Pons (tissue), 1 donor: ENCODE measurements around the gene ADAMTSL1.

ENCODE experiments used
- DNase-seq: peaks from one replicate; pipeline ENCODE4 v3.0.0-alpha.2; 2016; ENCODE audit warnings: low spot score

ADAMTSL1 gene

DNA sequence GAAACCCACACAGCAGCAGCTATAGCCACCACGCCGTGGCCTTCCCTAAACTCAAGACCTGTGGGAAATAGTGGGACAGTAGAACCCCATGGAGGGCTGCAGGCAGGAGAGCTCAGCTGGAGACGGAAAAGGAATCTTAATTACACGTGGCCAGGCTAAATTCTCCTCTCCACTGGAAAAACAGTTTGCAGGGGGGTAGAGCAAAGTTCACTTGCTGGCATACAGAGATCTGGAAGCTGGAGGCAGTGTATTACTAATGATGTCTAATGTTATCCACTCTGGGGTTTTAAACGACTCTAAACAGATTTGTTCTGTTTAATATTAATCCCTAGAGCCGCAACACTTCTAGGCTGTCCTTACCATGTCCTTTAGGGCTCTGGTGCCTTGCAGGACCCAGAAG, 302.0 kb downstream of the ADAMTSL1 start:
- no peak for DNase-seq

DNA sequence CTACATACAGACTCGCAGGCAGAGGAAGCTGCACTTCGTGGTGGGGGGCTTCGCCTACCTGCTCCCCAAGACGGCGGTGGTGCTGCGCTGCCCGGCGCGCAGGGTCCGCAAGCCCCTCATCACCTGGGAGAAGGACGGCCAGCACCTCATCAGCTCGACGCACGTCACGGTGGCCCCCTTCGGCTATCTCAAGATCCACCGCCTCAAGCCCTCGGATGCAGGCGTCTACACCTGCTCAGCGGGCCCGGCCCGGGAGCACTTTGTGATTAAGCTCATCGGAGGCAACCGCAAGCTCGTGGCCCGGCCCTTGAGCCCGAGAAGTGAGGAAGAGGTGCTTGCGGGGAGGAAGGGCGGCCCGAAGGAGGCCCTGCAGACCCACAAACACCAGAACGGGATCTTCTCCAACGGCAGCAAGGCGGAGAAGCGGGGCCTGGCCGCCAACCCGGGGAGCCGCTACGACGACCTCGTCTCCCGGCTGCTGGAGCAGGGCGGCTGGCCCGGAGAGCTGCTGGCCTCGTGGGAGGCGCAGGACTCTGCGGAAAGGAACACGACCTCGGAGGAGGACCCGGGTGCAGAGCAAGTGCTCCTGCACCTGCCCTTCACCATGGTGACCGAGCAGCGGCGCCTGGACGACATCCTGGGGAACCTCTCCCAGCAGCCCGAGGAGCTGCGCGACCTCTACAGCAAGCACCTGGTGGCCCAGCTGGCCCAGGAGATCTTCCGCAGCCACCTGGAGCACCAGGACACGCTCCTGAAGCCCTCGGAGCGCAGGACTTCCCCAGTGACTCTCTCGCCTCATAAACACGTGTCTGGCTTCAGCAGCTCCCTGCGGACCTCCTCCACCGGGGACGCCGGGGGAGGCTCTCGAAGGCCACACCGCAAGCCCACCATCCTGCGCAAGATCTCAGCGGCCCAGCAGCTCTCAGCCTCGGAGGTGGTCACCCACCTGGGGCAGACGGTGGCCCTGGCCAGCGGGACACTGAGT, 303.2 kb downstream of the ADAMTSL1 start:
- no peak for DNase-seq

DNA sequence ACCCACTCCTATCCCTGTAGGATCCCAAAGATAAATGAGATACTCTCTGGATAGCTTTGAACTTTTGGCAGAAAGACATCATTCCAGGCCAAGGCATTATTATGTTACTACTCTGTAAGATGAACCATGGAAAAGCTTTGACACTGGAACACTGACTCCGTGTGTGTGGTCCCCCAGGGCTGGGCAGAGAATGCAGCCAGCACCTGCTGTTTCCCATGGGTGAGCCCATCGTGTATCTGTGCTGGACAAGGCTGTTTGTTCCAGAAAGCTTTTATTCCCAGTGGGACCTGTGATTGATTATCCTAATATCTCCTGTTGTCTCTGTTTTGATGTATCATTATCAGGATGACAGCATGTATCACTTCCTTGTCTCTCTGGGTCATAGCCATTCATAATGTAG, 304.2 kb downstream of the ADAMTSL1 start:
- no peak for DNase-seq

DNA sequence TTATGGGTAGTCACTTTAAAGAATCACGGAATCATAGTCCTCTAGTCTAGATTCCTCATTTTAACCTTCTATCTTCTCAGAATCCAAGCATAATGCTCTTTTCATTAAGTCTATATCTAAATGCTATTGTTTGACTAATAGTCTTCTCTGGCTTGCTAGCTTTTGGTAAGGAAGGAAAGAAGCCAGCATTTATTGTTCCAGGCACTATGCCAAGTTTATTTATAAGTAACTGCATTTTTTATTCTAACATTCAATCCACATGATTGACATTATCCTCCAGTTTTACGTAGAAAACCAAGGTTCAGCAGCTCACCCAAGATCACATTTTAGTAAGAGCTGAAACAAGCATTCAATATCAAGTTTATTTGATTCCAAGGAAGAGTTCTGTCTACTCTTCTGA, 304.9 kb downstream of the ADAMTSL1 start:
- no peak for DNase-seq

- DNase-seq = no peak
Observed at GRCh38 chr9:18783909-18784308, 310.0 kb downstream of the ADAMTSL1 start.

GRCh38 chr9:18785604-18786003, 311.7 kb downstream of the ADAMTSL1 start:
- DNase-seq = no peak

GRCh38 chr9:18786196-18786595, 312.2 kb downstream of the ADAMTSL1 start:
- DNase-seq = no peak

DNA sequence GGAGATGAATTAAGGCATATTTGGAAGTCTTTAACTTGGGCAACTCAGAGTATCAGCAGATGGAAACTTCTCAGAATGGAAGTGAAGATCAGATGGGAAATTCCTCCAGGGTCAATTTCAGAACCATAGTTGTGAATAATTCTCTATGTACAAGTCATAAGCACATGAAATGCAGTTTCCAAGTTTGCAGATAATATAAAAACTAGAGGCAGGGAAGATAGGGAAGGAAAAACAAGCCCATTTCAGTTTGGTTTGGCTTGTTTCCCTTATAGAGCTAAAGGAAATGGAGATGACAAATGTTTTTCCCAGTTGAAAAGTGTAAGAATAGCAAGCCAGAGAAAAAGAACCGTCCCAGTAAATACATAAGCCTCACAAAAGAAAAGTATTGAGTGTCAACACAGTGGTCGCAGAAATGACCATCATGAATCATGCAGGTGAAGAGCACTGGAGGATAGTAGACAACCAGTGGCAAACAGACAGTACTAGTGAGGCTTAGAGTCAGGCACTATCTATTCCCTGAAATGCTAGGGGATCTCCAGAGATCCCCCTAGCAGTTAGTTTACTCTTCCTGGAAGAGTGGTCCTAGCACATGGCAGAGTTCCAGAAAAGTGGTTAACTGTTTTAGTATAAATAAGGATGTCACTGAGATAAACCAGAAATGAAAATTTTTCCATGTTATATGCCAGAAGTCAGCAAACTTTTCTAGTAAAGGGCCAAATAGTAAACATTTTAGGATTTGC, 313.1 kb downstream of the ADAMTSL1 start:
- DNase-seq = no peak

DNA sequence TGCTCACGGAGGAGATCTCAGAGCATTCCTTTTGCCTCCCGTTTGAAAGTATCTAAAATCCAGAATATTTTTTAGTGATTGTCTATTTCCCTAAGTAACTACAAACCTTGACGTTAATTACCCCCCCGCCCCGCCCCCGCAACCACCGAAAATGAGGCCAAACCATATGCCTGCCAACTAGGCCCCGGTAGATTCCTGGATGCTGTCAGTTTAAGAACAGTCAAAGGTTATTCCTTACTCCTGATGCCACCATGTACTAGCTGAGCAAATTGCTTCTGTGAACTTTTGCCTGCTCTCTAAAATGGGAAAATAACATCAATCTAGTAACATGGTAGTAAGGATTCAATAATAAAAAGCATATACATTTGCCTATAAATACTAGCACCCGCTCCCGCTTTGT, 314.3 kb downstream of the ADAMTSL1 start:
- DNase-seq = no peak

DNA sequence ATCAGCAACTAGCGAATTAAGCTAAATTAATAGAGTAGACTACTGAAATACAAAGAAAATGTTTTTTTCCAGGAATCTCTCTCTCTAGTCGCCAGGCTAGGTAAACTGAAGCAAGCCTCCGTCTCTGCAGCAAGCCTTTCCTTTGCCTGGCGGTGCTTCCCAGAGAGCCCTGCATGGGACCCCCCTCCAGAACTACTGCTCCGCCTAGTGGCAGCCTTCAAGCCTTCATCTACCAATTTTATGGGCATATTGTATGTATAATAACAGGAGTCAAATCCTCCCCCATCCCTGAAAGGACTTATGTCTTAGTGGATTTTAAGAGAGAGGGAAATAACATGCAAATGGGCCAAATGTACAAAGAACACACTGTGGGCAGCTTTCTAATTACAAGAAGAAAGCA, 317.1 kb downstream of the ADAMTSL1 start:
- no peak for DNase-seq

- no peak for DNase-seq
Observed at GRCh38 chr9:18793122-18793521, 319.2 kb downstream of the ADAMTSL1 start.

DNA sequence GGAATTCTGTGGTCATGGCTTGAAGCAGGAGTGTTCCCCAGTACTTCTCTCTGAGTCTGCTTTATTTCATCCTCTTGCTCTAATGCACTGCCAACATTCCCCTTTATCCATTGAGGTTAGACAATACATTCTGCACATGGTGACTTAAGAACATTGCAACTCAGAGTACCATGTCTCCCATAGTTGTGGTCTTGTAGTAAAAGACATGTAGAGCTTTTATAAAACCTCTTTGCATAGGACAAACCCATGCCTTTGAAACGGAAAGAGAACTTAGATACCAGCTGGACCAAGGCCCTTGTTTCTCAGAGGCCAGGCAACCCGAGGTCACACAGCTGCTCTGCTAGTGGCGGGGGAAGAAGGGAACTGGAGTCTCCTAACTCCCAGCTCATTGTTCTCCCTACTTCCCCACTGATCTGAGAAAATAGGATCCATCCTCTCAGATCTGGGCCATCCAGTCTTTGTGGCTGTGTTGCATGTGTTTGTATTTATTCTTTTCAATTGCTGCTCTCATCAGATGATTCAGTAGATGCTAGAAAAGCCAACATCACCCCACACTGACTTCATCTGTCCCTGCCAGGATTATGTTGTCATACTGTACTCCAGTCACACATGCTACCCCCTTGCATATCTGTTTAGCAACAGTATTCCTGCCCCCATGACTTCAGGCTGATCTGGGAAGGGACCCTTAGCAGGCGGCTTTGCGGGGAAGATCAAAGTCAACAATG, 322.2 kb downstream of the ADAMTSL1 start:
- DNase-seq = peak; percentile 52

DNA sequence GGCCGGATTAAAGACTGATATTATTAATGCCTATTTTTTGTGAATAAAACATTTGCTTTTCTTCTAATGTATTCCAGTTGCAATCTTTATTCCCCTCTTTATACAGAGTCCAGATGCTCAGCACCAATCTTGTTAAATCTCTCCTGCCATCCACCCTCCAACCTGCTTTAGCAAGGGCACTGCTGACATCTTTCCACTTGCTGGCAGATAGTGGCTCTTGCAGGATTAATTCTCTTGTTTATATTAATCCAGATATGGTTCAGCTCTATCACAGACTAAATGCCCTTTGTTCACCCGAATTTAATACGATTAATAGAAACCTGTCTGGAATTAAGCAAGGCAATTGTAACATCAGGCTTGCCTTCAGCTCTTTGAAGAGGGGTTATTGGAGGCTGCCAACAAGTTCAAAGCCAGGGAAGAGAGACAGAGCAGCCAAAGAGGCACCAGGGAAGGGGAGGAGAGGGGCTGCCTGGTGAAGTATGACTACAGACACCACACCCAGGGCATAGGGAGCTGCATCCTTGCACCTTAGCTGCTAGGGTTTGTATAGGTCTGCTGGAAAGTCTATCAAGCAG, 322.8 kb downstream of the ADAMTSL1 start:
- no peak for DNase-seq

DNA sequence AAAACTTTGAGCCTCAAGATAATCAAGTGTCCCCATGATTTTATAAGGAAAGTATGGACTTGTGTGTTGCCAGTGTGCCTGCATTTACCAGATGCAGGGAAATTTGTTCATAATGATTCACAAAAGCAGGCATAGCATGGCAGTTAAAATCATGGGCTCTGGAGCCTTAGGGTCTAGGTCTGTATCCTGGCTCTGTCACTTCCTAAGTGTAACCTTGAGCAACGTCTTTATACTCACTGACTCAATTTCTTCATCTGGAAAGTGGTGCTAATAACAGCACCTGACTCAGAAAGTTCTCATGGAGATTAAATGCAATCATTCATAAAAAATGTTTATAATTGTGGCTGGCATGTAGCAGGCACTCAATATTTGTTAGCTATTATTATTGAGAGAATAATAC, 324.2 kb downstream of the ADAMTSL1 start:
- no peak for DNase-seq

DNA sequence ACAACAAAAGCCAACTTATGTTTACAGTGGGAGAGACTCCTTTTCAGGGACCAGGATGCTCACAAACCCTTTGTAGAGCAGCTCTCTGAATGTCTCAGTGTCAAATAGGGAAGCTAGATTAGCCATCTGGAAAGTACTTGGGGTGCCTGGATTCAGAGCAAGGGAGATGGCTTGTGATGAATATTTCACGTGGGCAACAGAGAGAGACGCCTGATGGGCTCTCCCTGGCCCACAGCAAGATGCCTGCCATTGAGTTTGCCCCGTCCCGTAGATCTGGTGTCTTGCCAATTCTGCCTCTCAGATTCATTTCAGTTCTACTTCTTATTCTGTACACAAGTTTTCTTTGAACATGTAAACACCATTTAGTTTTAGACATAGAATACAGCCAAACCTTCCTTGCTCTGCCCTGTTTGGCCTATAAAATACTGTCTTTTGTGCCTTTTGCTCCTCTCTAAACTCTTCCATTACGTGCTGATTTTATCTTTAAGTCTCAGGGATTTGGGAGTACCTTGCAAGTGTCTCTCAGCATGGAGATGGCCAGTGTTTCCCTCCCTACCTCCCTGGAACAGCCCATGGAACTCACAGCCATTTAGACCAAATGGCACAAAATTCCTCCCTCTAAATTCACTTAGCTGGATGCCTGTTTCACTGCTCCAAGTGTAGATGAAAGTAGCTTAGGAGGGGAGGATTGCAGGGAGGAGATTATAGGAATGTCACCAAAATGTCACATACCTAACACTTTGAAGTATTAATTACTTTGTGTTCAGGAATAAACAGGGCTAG, 324.7 kb downstream of the ADAMTSL1 start:
- peak; percentile 21 for DNase-seq

GRCh38 chr9:18799428-18799827, 325.5 kb downstream of the ADAMTSL1 start:
- DNase-seq = no peak

GRCh38 chr9:18800579-18800978, 326.6 kb downstream of the ADAMTSL1 start:
- no peak for DNase-seq

DNA sequence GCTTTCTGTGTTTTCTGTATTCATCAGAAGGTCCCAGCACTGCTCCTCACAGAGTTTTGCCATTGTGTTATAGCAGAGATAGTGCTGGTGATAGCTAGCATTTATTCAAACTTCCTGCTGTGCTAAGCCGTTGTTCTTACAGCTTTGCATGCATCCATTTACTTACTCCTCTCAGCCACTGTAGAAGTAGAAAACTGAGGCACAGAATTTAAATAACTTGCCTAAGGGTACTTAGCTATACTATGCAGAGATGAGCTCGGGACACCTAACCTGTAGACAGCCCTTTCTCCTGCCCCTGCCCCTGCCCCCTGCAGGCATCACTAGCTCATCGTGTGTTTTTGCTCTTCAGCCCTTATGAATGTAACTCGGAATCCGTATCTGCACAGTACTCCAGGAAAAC, 331.4 kb downstream of the ADAMTSL1 start:
- DNase-seq = no peak

DNA sequence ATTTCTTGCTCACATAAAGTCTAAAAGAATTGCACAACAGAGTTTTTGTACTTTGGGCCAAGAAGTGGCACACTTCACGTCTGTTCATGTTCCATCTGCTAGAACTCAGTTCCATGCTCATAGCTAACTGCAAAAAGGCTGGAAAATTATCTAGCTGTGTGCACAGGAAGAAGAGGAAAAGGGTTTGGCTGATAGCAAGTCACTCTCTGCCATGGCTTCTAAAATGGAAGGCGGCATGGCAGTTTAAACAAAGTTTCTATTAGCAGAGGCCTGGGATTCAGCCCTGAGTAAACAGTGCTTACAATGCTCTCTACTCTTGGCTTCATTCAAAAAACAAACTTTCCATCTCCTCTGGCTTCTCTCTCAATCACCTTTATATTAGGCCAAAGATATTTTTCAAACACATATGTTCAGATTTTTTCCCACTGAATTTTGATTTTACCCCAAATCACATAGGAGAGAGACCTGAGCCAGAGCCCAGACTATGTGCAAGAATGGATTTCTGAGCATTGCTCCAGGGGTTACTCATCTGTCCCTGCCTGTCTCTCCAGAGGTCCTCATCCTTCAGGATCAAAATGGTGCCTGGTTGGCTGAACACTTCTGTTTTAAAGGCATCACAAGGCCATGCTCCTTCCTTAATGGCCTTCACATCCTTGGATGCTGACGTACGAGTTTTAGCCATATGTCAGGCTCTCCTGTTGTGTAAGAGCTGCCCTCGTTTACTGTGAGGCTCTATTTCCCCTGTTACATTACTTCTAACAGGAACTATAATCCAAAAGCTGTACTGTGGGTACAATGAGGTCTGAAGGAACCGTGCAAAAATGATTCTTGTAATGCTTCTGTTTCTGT, 332.5 kb downstream of the ADAMTSL1 start:
- no peak for DNase-seq

DNA sequence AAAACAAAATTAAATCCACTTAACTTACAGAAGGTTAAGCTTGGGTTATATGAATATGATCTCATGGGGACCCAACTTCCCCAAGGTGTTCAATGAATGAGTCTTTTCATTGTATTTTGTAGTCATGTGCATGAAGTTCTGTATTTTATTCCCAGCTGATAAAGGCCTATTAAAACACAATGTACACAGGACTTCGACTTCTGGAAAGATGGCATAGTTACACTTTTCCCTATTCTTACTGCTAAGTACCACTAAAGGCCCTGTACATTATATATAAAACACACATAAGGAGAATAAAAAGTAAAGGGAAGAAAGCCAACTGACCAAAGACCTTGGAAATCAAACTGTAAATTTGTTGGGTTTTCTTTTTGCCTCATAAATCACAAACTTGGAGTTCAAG, 336.6 kb downstream of the ADAMTSL1 start:
- no peak for DNase-seq
